ENCODE data around the gene PACRG.

DNA sequence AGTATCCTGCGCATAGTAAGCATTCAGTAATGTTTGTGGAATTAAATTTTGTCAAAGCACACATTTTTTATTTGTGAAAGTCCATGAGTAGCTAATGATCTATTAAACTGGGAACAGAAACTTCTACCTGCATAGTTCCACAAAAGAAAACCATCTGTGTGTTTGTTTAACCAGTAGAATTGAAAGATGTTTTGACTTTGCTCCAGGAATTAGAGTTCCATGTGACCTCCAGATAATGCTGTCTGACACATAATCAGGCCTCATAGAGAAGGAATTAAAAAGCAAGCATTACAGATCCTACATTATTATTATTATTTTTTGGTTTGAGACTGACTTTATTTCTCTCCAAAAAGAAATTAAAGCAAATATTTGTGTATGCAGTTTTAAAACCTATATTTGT is 126.5 kb downstream of the PACRG start:
- TF ChIP-seq, protein P1, sequence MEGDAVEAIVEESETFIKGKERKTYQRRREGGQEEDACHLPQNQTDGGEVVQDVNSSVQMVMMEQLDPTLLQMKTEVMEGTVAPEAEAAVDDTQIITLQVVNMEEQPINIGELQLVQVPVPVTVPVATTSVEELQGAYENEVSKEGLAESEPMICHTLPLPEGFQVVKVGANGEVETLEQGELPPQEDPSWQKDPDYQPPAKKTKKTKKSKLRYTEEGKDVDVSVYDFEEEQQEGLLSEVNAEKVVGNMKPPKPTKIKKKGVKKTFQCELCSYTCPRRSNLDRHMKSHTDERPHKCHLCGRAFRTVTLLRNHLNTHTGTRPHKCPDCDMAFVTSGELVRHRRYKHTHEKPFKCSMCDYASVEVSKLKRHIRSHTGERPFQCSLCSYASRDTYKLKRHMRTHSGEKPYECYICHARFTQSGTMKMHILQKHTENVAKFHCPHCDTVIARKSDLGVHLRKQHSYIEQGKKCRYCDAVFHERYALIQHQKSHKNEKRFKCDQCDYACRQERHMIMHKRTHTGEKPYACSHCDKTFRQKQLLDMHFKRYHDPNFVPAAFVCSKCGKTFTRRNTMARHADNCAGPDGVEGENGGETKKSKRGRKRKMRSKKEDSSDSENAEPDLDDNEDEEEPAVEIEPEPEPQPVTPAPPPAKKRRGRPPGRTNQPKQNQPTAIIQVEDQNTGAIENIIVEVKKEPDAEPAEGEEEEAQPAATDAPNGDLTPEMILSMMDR (IDR thresholded peaks at IDR 0.05), result no peak
- TF ChIP-seq TCF7L2 (IDR thresholded peaks at IDR 0.05; ENCODE audit: low read depth, low read length), result no peak
